HG03039 (cell line): ENCODE data around the gene GALNT12.

Source experiments
- ATAC-seq: cut with Tn5 transposase; IDR thresholded peaks from one replicate; pipeline ENCODE4 v1.9.1; 2021; ENCODE audit warnings: mild to moderate bottlenecking, moderate library complexity; ENCODE audit not compliant: unreplicated experiment

The GALNT12 gene

GRCh38 chr9:98855592-98855991, 48.1 kb downstream of the GALNT12 start:
- no peak for ATAC-seq

DNA sequence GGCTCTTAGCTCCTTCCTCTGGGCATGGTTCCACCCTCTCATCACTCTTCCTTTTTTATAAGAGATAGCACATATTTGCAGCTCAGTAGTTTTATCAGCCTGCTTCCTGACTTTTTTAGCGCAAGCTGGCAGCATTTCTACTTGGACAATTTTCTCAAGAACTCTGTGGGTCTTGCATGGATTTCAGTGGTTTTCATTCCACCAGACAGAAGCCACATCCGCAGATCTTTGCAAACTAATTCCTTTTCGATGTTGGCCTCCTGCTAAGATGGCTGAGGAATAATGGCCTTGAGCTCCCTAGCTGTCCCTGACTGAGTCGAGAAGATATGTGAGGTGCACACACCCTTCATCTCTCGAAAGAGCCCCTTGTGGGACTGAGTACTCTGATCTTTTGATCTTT, 49.5 kb downstream of the GALNT12 start:
- no peak for ATAC-seq

GRCh38 chr9:98859941-98860340, 52.5 kb downstream of the GALNT12 start:
- ATAC-seq: no peak

GRCh38 chr9:98860871-98861293, 53.4 kb downstream of the GALNT12 start:
- no peak for ATAC-seq

DNA sequence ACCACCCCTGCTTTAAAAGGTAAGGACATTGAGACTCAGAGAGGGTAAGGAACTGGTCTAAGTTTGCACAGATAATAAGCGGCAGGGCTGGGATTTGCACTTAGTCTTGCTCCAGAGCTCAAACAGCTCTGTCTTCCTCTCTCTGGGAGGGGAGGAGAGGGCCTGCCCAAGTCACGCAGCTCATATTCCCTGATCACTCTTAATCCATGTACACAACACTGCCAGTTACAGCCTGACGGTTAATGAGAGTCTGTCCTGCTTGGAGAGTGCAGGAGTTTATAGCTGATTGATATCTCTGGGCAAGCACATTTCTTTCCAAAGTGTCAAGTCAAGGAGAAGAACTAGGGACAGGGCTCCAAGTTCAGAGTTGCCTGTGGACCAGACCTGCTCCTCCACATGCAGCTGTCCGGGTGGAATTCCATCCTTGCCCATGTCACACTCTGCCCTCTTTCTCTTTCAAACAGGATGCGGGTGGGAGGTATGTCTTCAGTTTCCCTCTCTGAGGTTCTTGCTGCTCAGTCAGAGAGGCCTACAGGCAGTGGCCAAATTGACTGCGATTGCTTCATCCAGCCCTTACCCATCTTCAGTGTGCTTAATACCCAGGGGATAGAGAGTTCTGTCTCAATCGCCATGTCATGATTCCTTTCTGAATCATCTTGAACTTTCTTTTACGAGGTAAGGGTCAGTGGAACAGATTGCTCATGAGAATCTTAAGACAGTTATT, 54.5 kb downstream of the GALNT12 start:
- ATAC-seq: no peak

GRCh38 chr9:98862936-98863335, 55.5 kb downstream of the GALNT12 start:
- ATAC-seq: no peak

DNA sequence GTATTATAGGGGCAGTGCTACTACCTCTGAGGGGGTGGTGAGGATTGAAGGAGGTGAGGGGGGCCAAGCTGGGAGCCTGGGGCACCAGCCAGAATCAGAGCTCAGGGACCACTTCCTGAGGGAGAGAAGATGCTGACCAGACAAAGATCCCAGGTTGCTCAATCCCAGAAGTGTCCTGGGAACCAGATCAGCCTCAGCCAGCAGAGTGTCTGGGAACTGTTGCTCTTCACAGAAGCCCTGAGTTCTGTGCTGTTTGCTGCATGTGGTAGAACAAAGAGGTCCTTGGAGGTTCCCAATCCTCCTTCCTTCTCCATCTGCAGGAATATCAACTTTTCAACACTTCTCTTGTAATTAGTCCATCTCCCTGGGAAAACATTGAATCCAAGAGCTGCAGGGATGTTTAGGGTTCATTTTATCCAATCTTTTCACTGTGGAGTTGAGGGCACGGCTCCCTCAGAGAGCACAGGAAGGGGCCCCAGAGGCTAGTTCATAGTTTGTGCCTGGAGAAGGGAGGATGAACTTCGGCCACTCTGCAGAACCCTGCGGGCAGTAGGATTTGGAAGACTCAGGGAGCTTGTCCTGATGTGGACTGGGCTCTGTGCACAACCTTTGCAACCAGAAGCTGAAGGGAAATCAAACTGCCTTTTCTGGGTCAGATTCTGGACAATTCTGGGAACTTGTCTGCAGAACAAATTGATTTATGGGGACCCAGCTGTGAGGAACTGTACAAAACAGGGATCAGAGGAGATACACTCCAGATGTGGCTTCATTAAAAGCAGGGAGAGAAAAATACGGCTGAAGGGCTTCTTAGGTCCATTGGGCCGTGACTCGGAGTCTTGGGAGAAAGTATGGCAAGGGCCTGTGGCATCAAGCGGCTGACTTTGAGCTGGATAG, 57.1 kb downstream of the GALNT12 start:
- ATAC-seq: no peak

DNA sequence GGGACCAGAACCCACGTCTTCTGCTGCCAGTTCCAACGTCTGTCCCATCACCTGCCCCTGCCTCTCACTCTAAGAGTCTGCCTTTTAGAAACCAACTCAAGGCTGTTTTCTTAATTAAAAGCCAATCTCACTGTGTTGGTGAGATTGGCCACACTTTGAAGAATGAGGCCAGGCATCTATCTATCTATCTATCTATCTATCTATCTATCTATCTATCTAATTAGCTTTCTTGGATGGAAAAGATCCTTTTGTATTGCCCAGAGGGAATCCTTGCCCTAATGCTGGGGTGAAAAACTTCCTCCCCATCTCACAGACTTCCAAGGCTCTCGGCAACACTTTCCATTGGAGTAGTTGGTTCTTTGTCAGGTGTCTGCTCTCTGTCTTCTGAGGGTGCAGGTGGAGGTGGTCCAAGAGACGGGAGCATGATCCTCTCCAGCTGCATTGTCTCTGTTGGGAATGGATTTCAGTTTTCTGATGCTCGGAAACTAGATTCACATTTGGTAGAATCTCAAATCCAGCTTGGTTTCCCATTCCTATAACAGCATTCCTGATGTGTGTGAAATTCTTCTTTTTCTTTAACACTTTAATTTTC, 57.9 kb downstream of the GALNT12 start:
- no peak for ATAC-seq

GRCh38 chr9:98866435-98867102, 59.1 kb downstream of the GALNT12 start:
- ATAC-seq: no peak

DNA sequence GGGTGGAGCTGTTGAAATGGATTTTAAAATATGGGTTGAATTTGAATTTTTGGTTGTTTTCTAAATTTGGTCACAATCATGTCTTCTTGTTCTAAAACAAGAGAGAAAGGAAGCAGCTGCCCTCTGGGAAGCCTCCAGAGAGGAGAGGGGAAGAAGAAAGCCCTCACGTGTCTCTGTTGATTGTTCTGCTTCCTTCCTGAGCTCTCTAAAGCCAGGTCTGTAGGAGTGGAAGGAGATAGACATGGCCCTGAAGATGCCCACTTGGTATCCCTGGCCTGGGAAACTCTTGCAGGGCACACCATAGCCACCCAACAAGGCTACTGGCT, 59.6 kb downstream of the GALNT12 start:
- no peak for ATAC-seq

- ATAC-seq: no peak
Measured at GRCh38 chr9:98867429-98868168, 60.1 kb downstream of the GALNT12 start.

DNA sequence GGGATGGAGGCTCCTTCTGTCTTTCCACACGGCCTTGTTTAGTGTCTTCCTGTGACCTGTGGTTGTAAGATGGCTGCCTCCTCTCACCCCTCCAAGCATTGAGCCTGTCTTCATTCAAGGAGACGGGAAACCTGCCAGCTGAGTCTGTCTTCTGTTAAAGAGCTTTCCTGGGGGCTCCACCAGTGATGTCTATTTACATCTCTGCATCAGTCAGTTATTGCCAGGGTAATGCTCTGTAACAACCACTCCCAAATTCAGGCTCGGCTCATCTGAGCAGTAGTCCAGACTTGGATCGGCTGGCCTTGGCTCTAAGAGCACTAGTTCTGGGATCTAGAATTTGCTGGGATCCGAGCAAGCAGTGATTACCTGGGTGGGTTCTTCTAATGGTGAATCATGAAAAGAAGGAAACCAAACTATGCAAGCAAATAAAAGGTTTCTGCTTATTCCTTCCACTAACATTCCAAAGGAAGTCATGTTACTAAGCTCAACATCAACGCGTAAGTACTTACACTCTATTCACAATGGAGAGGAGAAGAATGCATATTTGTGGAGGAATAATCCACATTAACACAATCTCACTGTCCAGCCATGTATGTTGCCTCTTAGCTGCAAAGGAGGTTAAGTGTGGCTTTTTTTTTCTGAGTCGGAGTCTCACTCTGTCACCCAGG, 61.7 kb downstream of the GALNT12 start:
- no peak for ATAC-seq

GRCh38 chr9:98869866-98870265, 62.4 kb downstream of the GALNT12 start:
- no peak for ATAC-seq

GRCh38 chr9:98870782-98871557, 63.5 kb downstream of the GALNT12 start:
- ATAC-seq: no peak

GRCh38 chr9:98871558-98872065, 64.1 kb downstream of the GALNT12 start:
- no peak for ATAC-seq

DNA sequence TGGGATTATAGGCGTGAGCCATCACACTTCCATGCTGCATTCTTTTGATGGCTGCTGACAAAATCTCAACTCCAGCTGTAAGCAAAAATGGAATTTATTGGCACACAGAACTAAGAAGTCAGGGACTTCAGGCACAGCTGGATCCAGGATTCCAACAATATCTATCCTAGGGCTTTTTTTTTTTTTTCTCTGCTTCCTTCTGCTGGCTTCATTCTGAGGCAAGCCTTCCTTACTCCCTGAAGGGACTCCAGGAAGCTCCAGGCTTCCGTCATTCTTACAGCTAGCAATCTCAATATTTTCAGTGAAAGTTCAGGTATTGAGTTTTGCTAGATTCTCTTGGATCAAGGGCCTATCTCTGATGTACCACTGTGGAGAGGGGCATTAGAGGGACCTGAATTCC, 66.1 kb downstream of the GALNT12 start:
- ATAC-seq: no peak

GRCh38 chr9:98873951-98874371, 66.5 kb downstream of the GALNT12 start:
- no peak for ATAC-seq

DNA sequence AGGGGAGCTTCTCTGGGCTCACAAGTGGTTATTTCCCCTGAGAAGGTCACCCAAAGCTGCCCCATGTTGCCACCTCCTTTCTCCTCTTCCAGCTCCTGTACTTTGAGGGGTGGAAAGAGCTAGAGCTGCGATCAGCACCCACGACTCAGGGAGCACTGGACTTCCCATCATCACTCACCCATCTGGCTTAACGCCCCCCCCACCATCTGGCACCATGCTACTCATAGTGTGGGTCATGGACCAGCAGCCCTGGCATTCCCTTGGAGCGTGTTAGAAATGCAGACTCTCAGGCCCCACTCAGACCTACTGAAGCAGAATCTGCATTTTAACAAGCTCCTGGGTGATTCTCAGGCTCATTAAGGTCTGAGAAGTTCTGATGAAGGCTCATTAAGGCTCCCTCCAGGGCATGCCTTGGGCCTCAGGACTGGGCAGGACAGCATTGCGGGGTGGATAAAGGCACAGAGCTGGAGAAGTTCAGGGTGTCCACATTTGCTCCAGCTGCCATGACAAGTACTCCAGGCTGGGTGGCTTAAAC, 67.3 kb downstream of the GALNT12 start:
- ATAC-seq: no peak

GRCh38 chr9:98875536-98875935, 68.1 kb downstream of the GALNT12 start:
- no peak for ATAC-seq
